Neural progenitor cell (in vitro differentiated cells): Measurements from ENCODE around the gene GPR161. TPM values are rescaled to one million over a fixed set of nuclear protein-coding genes. Genes with fewer than 3 reads are reported as not detected.

Experiments
- DNase-seq: peaks from one replicate; pipeline ENCODE4 v3.0.0-alpha.2; 2016; ENCODE audit warnings: low spot score
- H2AFZ ChIP-seq: fragments of 200-600 bp; sonication (generic); replicated peaks from 2 replicates; pipeline ENCODE4 v1.6.1; 2016; ENCODE audit warnings: antibody characterized with exemption
- H3F3A ChIP-seq: fragments of 200-600 bp; sonication (generic); 2 replicates; pipeline ENCODE4 v1.6.1; 2016; ENCODE audit warnings: antibody characterized with exemption, low read depth
- H3K27ac ChIP-seq: fragments of 200-600 bp; sonication (generic); 2 replicates; pipeline ENCODE4 v1.5.1; 2016; ENCODE audit warnings: mild to moderate bottlenecking
- H3K27me3 ChIP-seq: fragments of 200-600 bp; sonication (generic); 2 replicates; pipeline ENCODE4 v1.6.1; 2016; ENCODE audit warnings: mild to moderate bottlenecking, moderate library complexity
- H3K36me3 ChIP-seq: fragments of 200-600 bp; sonication (generic); 2 replicates; pipeline ENCODE4 v1.5.1; 2016
- H3K4me1 ChIP-seq: fragments of 200-600 bp; sonication (generic); 2 replicates; pipeline ENCODE4 v1.6.1; 2016; ENCODE audit warnings: mixed run types
- H3K4me2 ChIP-seq: fragments of 200-600 bp; sonication (generic); 2 replicates; pipeline ENCODE4 v1.6.1; 2016
- H3K4me3 ChIP-seq: fragments of 200-600 bp; sonication (generic); 2 replicates; pipeline ENCODE4 v1.5.1; 2016
- H3K79me2 ChIP-seq: fragments of 200-600 bp; sonication (generic); 2 replicates; pipeline ENCODE4 v1.6.1; 2016; ENCODE audit warnings: low read depth
- H3K9ac ChIP-seq: fragments of 200-600 bp; sonication (generic); 2 replicates; pipeline ENCODE4 v1.6.1; 2016
- H3K9me3 ChIP-seq: fragments of 200-600 bp; sonication (generic); 2 replicates; pipeline ENCODE4 v1.5.1; 2016; ENCODE audit warnings: low read depth
- H4K20me1 ChIP-seq: fragments of 200-600 bp; sonication (generic); 2 replicates; pipeline ENCODE4 v1.6.1; 2016; ENCODE audit warnings: low read depth
- H3K27ac Mint-ChIP-seq: 3 replicates; pipeline ENCODE4 v1.8.0; 2021; ENCODE audit warnings: mixed read lengths
- H3K27me3 Mint-ChIP-seq: 2 replicates; pipeline ENCODE4 v1.8.0; 2022; ENCODE audit warnings: low read depth, mild to moderate bottlenecking, inconsistent platforms, moderate library complexity, mixed read lengths; ENCODE audit not compliant: insufficient read depth
- H3K36me3 Mint-ChIP-seq: 3 replicates; pipeline ENCODE4 v1.8.0; 2021; ENCODE audit warnings: mixed read lengths
- H3K4me1 Mint-ChIP-seq: 3 replicates; pipeline ENCODE4 v1.8.0; 2021; ENCODE audit warnings: mixed read lengths
- H3K4me3 Mint-ChIP-seq: 3 replicates; pipeline ENCODE4 v1.8.0; 2021; ENCODE audit warnings: mild to moderate bottlenecking, moderate library complexity, mixed read lengths
- H3K9me3 Mint-ChIP-seq: 3 replicates; pipeline ENCODE4 v1.8.0; 2020; ENCODE audit warnings: mixed read lengths
- CTCF ChIP-seq: fragments of 200-600 bp; sonication (generic); IDR thresholded peaks from 2 replicates; pipeline ENCODE4 v1.5.1; 2017; ENCODE audit warnings: antibody characterized with exemption, mild to moderate bottlenecking
- EZH2 ChIP-seq: fragments of 200-600 bp; sonication (generic); IDR thresholded peaks from 2 replicates; pipeline ENCODE4 v1.6.1; 2017; ENCODE audit warnings: antibody characterized with exemption, mild to moderate bottlenecking, moderate library complexity
- EZH2phosphoT487 ChIP-seq: fragments of 200-600 bp; sonication (generic); IDR thresholded peaks from 2 replicates; pipeline ENCODE4 v1.6.1; 2017; ENCODE audit warnings: antibody characterized with exemption
- total RNA-seq: library from RNA; depleted of rRNA; stranded (reverse); fragments of >200 nt; gene quantifications from 2 replicates; pipeline ENCODE4 v1.2.3, GENCODE V29; 2015; ENCODE audit warnings: low replicate concordance

Gene GPR161
- total RNA-seq, 1 donor from 2014 or later, result 21.1 TPM

- H3K27ac Mint-ChIP-seq, result peak overlapping the region; percentile 22
- Histone ChIP-seq H3K36me3 (no peaks in the 10 kb centered on the region), H3K79me2 (peaks cover 66% of the 10 kb centered on the region), H3F3A (peaks cover 22% of the 10 kb centered on the region), H4K20me1 (peaks cover 41% of the 10 kb centered on the region), H3K27ac (no peak overlapping the region), H2AFZ (no peak overlapping the region), H3K4me1 (peaks cover 38% of the 10 kb centered on the region), H3K27me3 (no peaks in the 10 kb centered on the region), H3K4me3 (peak overlapping the region; percentile 81), H3K9ac (no peak overlapping the region), H3K9me3 (no peaks in the 10 kb centered on the region), H3K4me2 (peak overlapping the region; percentile 96)
- no peak for TF ChIP-seq CTCF
- no peak for TF ChIP-seq EZH2phosphoT487
- no peak for TF ChIP-seq EZH2
- H3K36me3 Mint-ChIP-seq, result peaks cover 27% of the 10 kb centered on the region
- H3K4me1 Mint-ChIP-seq, result peaks cover 31% of the 10 kb centered on the region
- peak overlapping the region; percentile 98 for H3K4me3 Mint-ChIP-seq
- DNase-seq, result no peak
- H3K9me3 Mint-ChIP-seq, result no peaks in the 10 kb centered on the region
- peaks cover 10% of the 10 kb centered on the region for H3K27me3 Mint-ChIP-seq
Observed at GRCh38 chr1:168134642-168135041, 2.1 kb downstream of the GPR161 start.

GRCh38 chr1:168134132-168134531 is 2.6 kb downstream of the GPR161 start:
- H3K79me2 ChIP-seq, result peaks cover 70% of the 10 kb centered on the region
- no peak overlapping the region for H3K9ac ChIP-seq
- H4K20me1 ChIP-seq, result peaks cover 46% of the 10 kb centered on the region
- H3F3A ChIP-seq, result peaks cover 22% of the 10 kb centered on the region
- peak overlapping the region; percentile 13 for H3K4me3 ChIP-seq
- H3K27me3 Mint-ChIP-seq, result peaks cover 10% of the 10 kb centered on the region
- no peaks in the 10 kb centered on the region for H3K36me3 ChIP-seq
- peaks cover 29% of the 10 kb centered on the region for H3K36me3 Mint-ChIP-seq
- no peak overlapping the region for H2AFZ ChIP-seq
- H3K9me3 Mint-ChIP-seq, result no peaks in the 10 kb centered on the region
- no peak overlapping the region for H3K27ac Mint-ChIP-seq
- H3K4me1 ChIP-seq, result peaks cover 41% of the 10 kb centered on the region
- H3K9me3 ChIP-seq, result no peaks in the 10 kb centered on the region
- peaks cover 31% of the 10 kb centered on the region for H3K4me1 Mint-ChIP-seq
- no peak overlapping the region for H3K27ac ChIP-seq
- no peak for TF ChIP-seq EZH2
- no peak for TF ChIP-seq CTCF
- TF ChIP-seq EZH2phosphoT487, result no peak
- DNase-seq, result no peak
- peak overlapping the region; percentile 96 for H3K4me2 ChIP-seq
- H3K27me3 ChIP-seq, result no peaks in the 10 kb centered on the region
- H3K4me3 Mint-ChIP-seq, result peak overlapping the region; percentile 98

GRCh38 chr1:168129933-168130332 is 6.8 kb downstream of the GPR161 start:
- no peak for TF ChIP-seq EZH2phosphoT487
- peaks cover 97% of the 10 kb centered on the region for H3K79me2 ChIP-seq
- H3K27me3 Mint-ChIP-seq, result peaks cover 9% of the 10 kb centered on the region
- H3K36me3 ChIP-seq, result peaks cover 8% of the 10 kb centered on the region
- H3K4me1 ChIP-seq, result peaks cover 22% of the 10 kb centered on the region
- DNase-seq, result no peak
- peaks cover 56% of the 10 kb centered on the region for H3K36me3 Mint-ChIP-seq
- H3K27ac Mint-ChIP-seq, result no peak overlapping the region
- no peaks in the 10 kb centered on the region for H3F3A ChIP-seq
- peaks cover 14% of the 10 kb centered on the region for H3K4me1 Mint-ChIP-seq
- no peaks in the 10 kb centered on the region for H3K9me3 ChIP-seq
- H3K4me2 ChIP-seq, result no peak overlapping the region
- H3K9ac ChIP-seq, result no peak overlapping the region
- no peak overlapping the region for H2AFZ ChIP-seq
- H3K4me3 Mint-ChIP-seq, result no peak overlapping the region
- H3K27ac ChIP-seq, result no peak overlapping the region
- peaks cover 8% of the 10 kb centered on the region for H3K9me3 Mint-ChIP-seq
- H4K20me1 ChIP-seq, result peaks cover 40% of the 10 kb centered on the region
- no peak overlapping the region for H3K4me3 ChIP-seq
- H3K27me3 ChIP-seq, result no peaks in the 10 kb centered on the region

GRCh38 chr1:168127503-168127902 is 9.2 kb downstream of the GPR161 start:
- H3K27me3 Mint-ChIP-seq, result peaks cover 9% of the 10 kb centered on the region
- Histone ChIP-seq H4K20me1 (peaks cover 27% of the 10 kb centered on the region), H3K27me3 (no peaks in the 10 kb centered on the region), H2AFZ (no peak overlapping the region), H3K4me1 (peaks cover 10% of the 10 kb centered on the region), H3K79me2 (peaks cover 88% of the 10 kb centered on the region), H3K4me3 (no peak overlapping the region), H3K36me3 (peaks cover 8% of the 10 kb centered on the region), H3K27ac (no peak overlapping the region), H3K4me2 (no peak overlapping the region), H3F3A (no peaks in the 10 kb centered on the region), H3K9ac (no peak overlapping the region), H3K9me3 (no peaks in the 10 kb centered on the region)
- DNase-seq, result no peak
- peaks cover 7% of the 10 kb centered on the region for H3K4me1 Mint-ChIP-seq
- no peak for TF ChIP-seq EZH2
- no peak for TF ChIP-seq EZH2phosphoT487
- no peak for TF ChIP-seq CTCF
- H3K27ac Mint-ChIP-seq, result no peak overlapping the region
- peaks cover 10% of the 10 kb centered on the region for H3K9me3 Mint-ChIP-seq
- no peak overlapping the region for H3K4me3 Mint-ChIP-seq
- H3K36me3 Mint-ChIP-seq, result peaks cover 64% of the 10 kb centered on the region
